PC-9 (cell line): ENCODE results near the gene IGFBP5. TPM values are rescaled to one million over a fixed set of nuclear protein-coding genes. Genes with fewer than 3 reads are reported as not detected.

ENCODE experiments used
- BruUV-seq: library from RNA; stranded (reverse); fragments of 400-500 nt; replicated peaks from 2 replicates; lab custom pipeline; 2021; lab: Mats Ljungman, UMichigan
- CTCF ChIA-PET: fragments of 300-600 bp; sonication (Branson Sonifier 250); formaldehyde crosslinking; loops from one replicate; lab custom pipeline; 2022; ENCODE audit warnings: antibody characterized with exemption; lab: Charles Lee
- POLR2A ChIA-PET: fragments of 300-600 bp; sonication (Branson Sonifier 250); formaldehyde crosslinking; loops from one replicate; lab custom pipeline; 2022; ENCODE audit warnings: antibody characterized with exemption; ENCODE audit not compliant: unreplicated experiment; lab: Charles Lee
- DNase-seq, 2 experiments: peaks; one replicate each; pipeline versions ENCODE4 v3.0.0 to v3.0.0-alpha.2; 2015 to 2022; ENCODE audit warnings: mixed read lengths in 1 of 2
- H2AFZ ChIP-seq: fragments of 200-600 bp; sonication (generic); 2 replicates; pipeline ENCODE4 v1.8.1; 2017; ENCODE audit warnings: antibody characterized with exemption
- H3F3A ChIP-seq: fragments of 200-600 bp; sonication (generic); 2 replicates; pipeline ENCODE4 v1.8.1; 2017; ENCODE audit warnings: antibody characterized with exemption, mild to moderate bottlenecking, low read depth; ENCODE audit not compliant: insufficient read depth
- H3K27ac ChIP-seq: fragments of 200-600 bp; sonication (generic); 2 replicates; pipeline ENCODE4 v1.6.1; 2016; ENCODE audit warnings: mixed run types
- H3K27me3 ChIP-seq: fragments of 200-600 bp; sonication (generic); 2 replicates; pipeline ENCODE4 v1.6.1; 2016; ENCODE audit warnings: low read depth, mixed run types; ENCODE audit not compliant: insufficient read depth
- H3K36me3 ChIP-seq: fragments of 200-600 bp; sonication (generic); 2 replicates; pipeline ENCODE4 v1.6.1; 2016; ENCODE audit warnings: low read depth, mixed run types
- H3K4me1 ChIP-seq: fragments of 200-600 bp; sonication (generic); replicated peaks from 2 replicates; pipeline ENCODE4 v1.6.1; 2016; ENCODE audit warnings: mixed run types; ENCODE audit not compliant: insufficient read depth
- H3K4me2 ChIP-seq: fragments of 200-600 bp; sonication (generic); 2 replicates; pipeline ENCODE4 v1.6.1; 2017; ENCODE audit warnings: mixed run types
- H3K4me3 ChIP-seq: fragments of 200-600 bp; sonication (generic); 2 replicates; pipeline ENCODE4 v1.6.1; 2016; ENCODE audit warnings: mixed run types
- H3K79me2 ChIP-seq: fragments of 200-600 bp; sonication (generic); 2 replicates; pipeline ENCODE4 v1.6.1; 2017; ENCODE audit warnings: low read depth, mixed run types
- H3K9me2 ChIP-seq: fragments of 200-600 bp; sonication (generic); 2 replicates; pipeline ENCODE4 v1.8.1; 2017; ENCODE audit warnings: mild to moderate bottlenecking; ENCODE audit not compliant: insufficient read depth
- H3K9me3 ChIP-seq: fragments of 200-600 bp; sonication (generic); 2 replicates; pipeline ENCODE4 v1.8.1; 2016; ENCODE audit warnings: low read depth; ENCODE audit not compliant: insufficient read depth
- H4K20me1 ChIP-seq: fragments of 200-600 bp; sonication (generic); 2 replicates; pipeline ENCODE4 v1.8.1; 2017; ENCODE audit not compliant: insufficient read depth
- CTCF ChIP-seq: fragments of 200-600 bp; sonication (generic); conservative IDR thresholded peaks from 2 replicates; pipeline ENCODE4 v1.6.1; 2017; ENCODE audit warnings: mixed run types, antibody characterized with exemption, mild to moderate bottlenecking, moderate library complexity
- EZH2 ChIP-seq: fragments of 200-600 bp; sonication (generic); IDR thresholded peaks from 2 replicates; pipeline ENCODE4 v1.8.0; 2017; ENCODE audit warnings: antibody characterized with exemption, low read depth
- intact Hi-C: fragments of 100-400 bp; cut with micrococcal nuclease; formaldehyde crosslinking; loops from one replicate; pipeline ENCODE4 v1.10.0; 2022; ENCODE audit not compliant: unreplicated experiment
- total RNA-seq: library from RNA; stranded (reverse); gene quantifications from 2 replicates; pipeline ENCODE4 v1.2.3, GENCODE V29; 2021

The IGFBP5 gene
- total RNA-seq, 1 experiment from 2014 or later = 5.5 TPM

DNA sequence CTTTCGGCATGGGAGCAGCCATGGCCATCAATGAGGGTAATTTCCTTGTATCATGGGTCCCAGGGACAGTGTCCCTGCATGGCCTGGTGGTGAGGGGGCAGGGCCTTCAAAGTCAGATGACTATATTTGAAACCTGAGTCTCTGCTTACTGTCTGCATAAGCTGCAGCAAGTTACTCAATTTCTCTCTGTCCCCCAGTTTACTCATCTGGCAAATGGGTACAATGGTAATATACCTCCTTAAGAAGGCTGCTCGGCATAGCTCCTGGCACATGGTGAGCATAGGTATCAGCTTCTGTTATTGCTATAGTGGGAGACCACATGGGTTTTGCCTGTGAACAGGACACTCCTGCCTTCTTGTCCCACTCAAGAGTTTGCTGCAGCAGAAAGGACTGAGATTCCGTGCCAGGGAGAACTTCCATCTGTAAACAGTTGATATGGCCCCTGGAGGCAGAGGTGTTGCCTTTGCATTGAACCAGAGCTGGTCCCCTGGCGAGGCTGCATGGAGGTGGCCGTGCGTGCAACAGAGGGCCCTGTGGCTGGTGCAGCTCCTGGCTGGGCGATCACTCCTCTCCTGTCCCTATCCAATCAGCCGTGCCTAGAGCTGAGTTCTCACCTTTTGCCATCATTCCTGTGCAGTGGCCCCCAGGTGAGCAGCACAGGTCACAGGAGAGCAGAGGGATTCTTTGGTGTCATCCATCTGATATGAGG is 22.7 kb upstream of the IGFBP5 start:
- Histone ChIP-seq H3K4me3 (no peak overlapping the region), H2AFZ (no peak overlapping the region), H3K36me3 (no peaks in the 10 kb centered on the region), H3K27me3 (no peaks in the 10 kb centered on the region), H3K4me2 (no peak overlapping the region), H3K4me1 (no peaks in the 10 kb centered on the region; the same call in 1 of the 2 replicates), H3K27ac (no peak overlapping the region), H3K9me3 (no peaks in the 10 kb centered on the region), H3K79me2 (no peaks in the 10 kb centered on the region), H4K20me1 (no peaks in the 10 kb centered on the region), H3F3A (no peaks in the 10 kb centered on the region), H3K9me2 (no peaks in the 10 kb centered on the region)
- intact Hi-C loops = no loop called here
- TF ChIP-seq EZH2 = no peak
- no peak for TF ChIP-seq CTCF
- no peak for DNase-seq
- CTCF ChIA-PET = no interaction called here
- POLR2A ChIA-PET = no interaction called here
- BruUV-seq = no TSS peak

DNA sequence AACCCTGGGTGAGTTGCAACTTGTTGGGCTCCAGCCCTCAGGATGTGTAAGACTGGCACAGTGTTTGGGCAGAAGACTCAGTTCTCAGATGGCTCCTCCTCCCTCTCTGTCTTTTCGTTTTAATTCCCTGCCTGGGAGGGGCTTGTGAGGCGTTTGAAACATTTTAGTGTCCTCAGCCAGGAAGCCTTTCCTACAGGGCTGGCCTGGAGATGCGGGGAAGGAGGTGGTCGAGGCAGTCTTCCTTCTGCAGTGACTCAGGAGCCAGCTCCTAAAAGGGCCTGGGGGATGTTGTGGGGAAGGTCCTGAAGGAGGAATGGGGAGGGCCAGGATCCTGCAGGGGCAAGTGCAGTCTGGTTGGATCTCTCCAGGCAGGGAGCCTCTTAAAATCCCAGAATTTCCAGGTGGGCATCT is 22.1 kb upstream of the IGFBP5 start:
- Histone ChIP-seq H3K79me2 (no peaks in the 10 kb centered on the region), H3K4me1 (no peaks in the 10 kb centered on the region; the same call in 1 of the 2 replicates), H3K27ac (no peak overlapping the region), H3K27me3 (no peaks in the 10 kb centered on the region), H3K36me3 (no peaks in the 10 kb centered on the region), H3K4me3 (no peak overlapping the region), H3F3A (no peaks in the 10 kb centered on the region), H3K4me2 (no peak overlapping the region), H2AFZ (no peak overlapping the region), H4K20me1 (no peaks in the 10 kb centered on the region), H3K9me3 (no peaks in the 10 kb centered on the region), H3K9me2 (no peaks in the 10 kb centered on the region)
- ChIA-PET POLR2A (no interaction called here), CTCF (interaction anchor here (0.6 kb wide), 1 partner anchor 104 kb away, joined by 3 read pairs; no protein-coding TSS in a partner anchor)
- DNase-seq = no peak
- no TSS peak for BruUV-seq
- TF ChIP-seq EZH2 (no peak), CTCF (no peak)
- intact Hi-C loops = no loop called here

DNA sequence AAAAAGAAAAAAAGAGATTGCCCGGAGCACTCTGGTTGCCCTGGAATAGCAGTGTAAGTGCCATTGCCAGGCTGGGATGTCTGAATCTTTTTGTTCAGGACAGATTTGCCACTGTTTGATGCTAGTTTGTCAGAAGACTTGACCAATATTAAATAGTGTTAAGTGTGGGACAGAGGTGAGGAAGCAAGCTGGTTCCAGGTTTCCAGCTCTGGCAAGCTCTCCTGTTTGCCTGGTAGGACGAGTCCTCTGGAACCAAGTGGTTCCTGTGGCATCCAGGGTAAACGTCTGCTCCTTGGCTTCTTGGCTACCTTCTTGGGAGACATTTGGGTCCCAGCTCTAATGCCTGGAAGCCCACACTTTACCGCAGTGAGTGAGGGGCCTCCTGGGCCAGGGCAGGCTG is 20.8 kb upstream of the IGFBP5 start:
- no peaks in the 10 kb centered on the region for H3K9me2 ChIP-seq
- H3K79me2 ChIP-seq = no peaks in the 10 kb centered on the region
- no peaks in the 10 kb centered on the region for H3K27me3 ChIP-seq
- no peaks in the 10 kb centered on the region for H4K20me1 ChIP-seq
- no peak for DNase-seq
- H3K9me3 ChIP-seq = no peaks in the 10 kb centered on the region
- H3K27ac ChIP-seq = no peak overlapping the region
- no peaks in the 10 kb centered on the region for H3K36me3 ChIP-seq
- H3K4me3 ChIP-seq = no peak overlapping the region
- ChIA-PET CTCF (no interaction called here), POLR2A (no interaction called here)
- no peak overlapping the region for H2AFZ ChIP-seq
- no peaks in the 10 kb centered on the region; the same call in 1 of the 2 replicates for H3K4me1 ChIP-seq
- intact Hi-C loops = no loop called here
- no TSS peak for BruUV-seq
- no peak overlapping the region for H3K4me2 ChIP-seq
- no peaks in the 10 kb centered on the region for H3F3A ChIP-seq
- no peak for TF ChIP-seq EZH2
- TF ChIP-seq CTCF = no peak
